WI38 (cell line): ENCODE results near the gene CD80.

Experiments
- H3K4me3 ChIP-seq: 2 replicates; pipeline ENCODE4 v1.5.1; 2011; ENCODE audit warnings: low read depth, mild to moderate bottlenecking, control low read depth, low read length
- TF ChIP-seq, protein P1 (sequence below): IDR thresholded peaks from 2 replicates; pipeline ENCODE4 v1.5.1; 2012; ENCODE audit warnings: low read depth, mild to moderate bottlenecking, control low read depth, low read length

CD80 gene

DNA sequence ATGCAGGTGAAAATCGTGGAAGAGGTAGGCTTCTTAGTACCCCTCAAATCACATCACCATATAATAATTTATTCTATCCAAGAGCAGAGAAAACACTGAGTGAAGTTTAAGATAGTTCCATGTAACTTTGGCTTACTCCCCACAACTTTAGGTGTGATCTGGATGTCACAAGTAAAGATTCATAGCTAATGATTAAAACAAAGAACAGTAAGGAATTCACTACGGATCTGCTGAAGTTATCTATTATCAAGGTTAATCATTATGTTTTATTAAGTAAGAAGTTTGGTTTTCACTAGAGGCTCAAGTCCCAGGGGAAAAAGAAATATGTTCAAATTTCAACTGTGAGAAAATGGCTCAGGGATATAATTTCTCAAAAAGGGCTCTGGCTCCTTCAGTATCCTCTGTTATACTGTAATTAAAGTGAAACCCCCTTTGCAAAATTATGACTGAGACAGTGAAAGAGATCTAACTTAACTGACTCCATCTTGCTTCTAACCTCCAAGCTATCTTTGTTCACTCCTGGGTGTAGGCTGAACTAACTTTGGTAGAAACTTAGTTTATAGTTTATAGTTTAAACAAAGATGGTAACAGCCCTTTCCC lies 17.1 kb downstream of the CD80 start:
- TF ChIP-seq, protein P1, sequence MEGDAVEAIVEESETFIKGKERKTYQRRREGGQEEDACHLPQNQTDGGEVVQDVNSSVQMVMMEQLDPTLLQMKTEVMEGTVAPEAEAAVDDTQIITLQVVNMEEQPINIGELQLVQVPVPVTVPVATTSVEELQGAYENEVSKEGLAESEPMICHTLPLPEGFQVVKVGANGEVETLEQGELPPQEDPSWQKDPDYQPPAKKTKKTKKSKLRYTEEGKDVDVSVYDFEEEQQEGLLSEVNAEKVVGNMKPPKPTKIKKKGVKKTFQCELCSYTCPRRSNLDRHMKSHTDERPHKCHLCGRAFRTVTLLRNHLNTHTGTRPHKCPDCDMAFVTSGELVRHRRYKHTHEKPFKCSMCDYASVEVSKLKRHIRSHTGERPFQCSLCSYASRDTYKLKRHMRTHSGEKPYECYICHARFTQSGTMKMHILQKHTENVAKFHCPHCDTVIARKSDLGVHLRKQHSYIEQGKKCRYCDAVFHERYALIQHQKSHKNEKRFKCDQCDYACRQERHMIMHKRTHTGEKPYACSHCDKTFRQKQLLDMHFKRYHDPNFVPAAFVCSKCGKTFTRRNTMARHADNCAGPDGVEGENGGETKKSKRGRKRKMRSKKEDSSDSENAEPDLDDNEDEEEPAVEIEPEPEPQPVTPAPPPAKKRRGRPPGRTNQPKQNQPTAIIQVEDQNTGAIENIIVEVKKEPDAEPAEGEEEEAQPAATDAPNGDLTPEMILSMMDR: no peak
- no peak overlapping the region for H3K4me3 ChIP-seq

DNA sequence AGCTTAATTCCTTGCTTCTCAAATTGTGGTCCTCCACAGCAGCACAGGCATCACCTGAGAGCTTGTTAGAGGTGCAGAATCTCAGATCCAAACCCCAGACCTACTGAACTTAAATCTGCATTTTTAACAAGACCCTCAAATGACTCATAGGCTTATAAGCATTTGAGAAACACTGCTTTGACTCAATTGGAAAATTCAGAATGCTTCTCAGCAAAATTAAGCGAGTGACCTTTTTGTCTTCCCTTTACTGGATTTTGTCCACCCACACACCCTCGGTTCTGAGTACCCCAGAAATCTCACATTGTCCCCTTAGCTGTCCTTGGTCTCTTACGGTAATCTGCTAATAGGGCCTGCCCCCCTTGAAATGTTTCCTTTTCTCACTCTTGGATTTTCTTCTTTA lies 17.9 kb downstream of the CD80 start:
- TF ChIP-seq, protein P1: no peak
- no peak overlapping the region for H3K4me3 ChIP-seq

DNA sequence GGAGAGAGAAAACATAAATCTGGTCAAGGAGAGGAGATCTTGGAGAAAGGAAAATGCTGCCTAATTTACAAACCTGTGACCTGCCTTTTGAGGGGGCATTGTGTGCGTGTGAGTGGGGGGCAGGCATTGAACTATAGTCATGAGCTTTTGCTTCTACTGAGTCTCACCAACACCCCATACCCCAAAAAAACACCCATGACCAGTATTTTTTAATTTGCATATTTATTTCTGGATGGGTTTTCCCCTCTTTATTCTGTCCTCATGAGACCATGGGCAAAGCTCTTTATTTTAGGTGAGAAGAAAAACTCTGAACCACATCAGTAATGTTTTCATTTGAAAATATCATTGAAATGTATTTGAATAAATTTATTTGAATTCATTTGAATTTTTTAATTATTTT lies 20.6 kb downstream of the CD80 start:
- no peak overlapping the region for H3K4me3 ChIP-seq
- TF ChIP-seq, protein P1: no peak

DNA sequence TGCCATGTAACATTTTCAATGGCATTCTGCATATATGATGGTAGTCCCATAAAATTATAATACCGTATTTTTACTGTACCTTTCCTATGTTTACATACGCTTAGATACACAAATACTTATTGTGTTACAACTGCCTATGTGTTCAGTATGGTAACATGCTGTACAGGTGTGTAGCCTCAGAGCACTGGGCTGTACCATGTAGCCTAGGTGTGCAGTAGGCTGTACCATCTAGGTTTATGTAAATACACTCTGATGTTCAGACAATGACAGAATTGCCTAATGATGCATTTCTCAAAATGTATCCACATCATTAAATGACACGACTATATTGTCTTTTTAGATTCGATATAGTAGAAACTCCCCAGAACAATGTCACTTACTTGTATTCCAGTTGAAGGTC lies 22.7 kb downstream of the CD80 start:
- TF ChIP-seq, protein P1: no peak
- no peak overlapping the region for H3K4me3 ChIP-seq

DNA sequence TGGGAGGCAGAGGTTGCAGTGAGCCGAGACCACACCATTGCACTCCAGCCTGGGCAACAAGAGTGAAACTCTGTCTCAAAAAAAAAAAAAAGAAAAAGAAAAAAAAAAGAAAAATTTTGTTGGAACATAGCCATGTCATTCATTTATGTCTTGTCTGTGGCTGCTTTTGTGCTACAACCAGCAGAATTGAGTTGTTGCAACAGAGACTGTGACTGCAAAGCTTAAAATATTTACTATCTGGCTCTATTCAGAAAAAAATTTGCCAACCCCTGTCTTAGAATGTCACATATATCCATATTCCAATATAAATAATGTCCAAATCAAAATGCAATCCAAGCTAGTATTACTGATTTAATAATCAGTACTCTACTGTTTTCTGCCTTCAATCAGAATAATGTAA lies 25.1 kb downstream of the CD80 start:
- H3K4me3 ChIP-seq: no peak overlapping the region
- TF ChIP-seq, protein P1: no peak

DNA sequence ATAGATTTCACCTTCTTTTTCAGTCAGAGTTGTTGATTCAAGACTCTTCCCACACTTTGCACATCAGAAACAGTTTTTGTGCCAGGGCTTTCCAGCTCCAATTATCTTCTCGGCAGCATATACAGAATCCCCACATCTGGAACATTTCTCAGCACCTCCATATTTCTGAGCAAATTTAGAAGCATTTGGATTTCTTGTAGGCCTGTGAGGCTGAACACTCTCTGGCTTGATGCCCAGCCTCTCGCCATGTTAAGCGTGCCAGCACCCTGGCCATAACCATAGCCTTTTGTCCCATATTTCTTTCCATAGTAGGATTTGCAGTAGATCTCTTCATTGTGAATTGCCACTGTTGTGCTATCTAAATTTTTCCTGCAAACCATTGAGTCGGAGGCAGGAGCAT lies 28.3 kb downstream of the CD80 start:
- TF ChIP-seq, protein P1: no peak
- H3K4me3 ChIP-seq: no peak overlapping the region

DNA sequence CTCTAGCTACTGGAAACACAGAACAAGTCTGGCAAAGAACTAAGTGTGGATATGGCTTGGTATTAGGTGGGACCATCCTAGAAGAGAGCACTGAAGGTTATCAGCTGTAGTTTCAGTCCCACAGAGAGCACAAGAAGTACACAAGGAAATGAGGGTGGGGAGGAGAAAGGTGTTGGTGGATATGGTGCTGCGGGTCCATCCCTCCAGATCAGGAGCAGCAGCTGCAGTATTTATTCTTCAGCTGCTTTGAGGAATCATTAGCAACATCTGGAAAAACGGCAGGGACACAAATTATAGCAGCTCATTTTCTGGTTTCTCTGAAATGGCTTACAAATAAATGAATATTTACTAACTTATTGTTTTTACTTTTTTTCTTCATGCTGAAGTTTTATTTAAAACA lies 29.0 kb downstream of the CD80 start:
- TF ChIP-seq, protein P1: no peak

More for the DNA sequence above, 29.0 kb downstream of the CD80 start:
- no peak overlapping the region for H3K4me3 ChIP-seq
